IPS-18c (cell line): Measurements from ENCODE around the gene UBAP1L.
"Not testable (repeated sequence)": the region's sequence is repeated elsewhere in the genome, so short reads cannot be mapped to it uniquely, and the experiment has no call there.

Experiments used
- H3K4me3 ChIP-seq: 2 replicates; pipeline ENCODE4 v1.7.0; 2013; ENCODE audit warnings: low read depth, mild to moderate bottlenecking, low read length, moderate library complexity; ENCODE audit not compliant: insufficient read depth
- H3K9me3 ChIP-seq: one replicate; pipeline ENCODE4 v1.6.1; 2013; ENCODE audit warnings: mild to moderate bottlenecking, low read length, moderate library complexity; ENCODE audit not compliant: control insufficient read depth, insufficient read depth

The UBAP1L gene

DNA sequence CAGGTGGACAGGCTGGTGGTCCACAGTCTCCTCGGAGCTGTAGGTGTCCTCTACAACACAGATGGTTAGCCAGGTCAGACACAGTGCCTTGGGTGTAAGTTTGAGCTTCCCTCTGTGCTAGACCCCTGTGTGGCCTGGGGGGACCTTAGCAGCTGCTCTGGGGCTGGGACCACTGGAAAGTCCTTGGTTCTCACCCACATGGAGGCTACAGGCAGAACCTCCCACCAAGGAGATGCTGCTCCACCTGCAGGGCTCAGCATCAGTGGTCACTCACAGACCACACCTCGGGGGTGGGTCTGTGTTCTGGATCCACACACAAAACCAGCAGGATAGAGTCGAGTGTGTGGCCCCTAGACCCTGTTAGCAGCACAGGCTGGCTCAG, 55.6 kb downstream of the UBAP1L start:
- Histone ChIP-seq H3K9me3 (peaks cover 2% of the 10 kb centered on the region), H3K4me3 (no peak overlapping the region)

DNA sequence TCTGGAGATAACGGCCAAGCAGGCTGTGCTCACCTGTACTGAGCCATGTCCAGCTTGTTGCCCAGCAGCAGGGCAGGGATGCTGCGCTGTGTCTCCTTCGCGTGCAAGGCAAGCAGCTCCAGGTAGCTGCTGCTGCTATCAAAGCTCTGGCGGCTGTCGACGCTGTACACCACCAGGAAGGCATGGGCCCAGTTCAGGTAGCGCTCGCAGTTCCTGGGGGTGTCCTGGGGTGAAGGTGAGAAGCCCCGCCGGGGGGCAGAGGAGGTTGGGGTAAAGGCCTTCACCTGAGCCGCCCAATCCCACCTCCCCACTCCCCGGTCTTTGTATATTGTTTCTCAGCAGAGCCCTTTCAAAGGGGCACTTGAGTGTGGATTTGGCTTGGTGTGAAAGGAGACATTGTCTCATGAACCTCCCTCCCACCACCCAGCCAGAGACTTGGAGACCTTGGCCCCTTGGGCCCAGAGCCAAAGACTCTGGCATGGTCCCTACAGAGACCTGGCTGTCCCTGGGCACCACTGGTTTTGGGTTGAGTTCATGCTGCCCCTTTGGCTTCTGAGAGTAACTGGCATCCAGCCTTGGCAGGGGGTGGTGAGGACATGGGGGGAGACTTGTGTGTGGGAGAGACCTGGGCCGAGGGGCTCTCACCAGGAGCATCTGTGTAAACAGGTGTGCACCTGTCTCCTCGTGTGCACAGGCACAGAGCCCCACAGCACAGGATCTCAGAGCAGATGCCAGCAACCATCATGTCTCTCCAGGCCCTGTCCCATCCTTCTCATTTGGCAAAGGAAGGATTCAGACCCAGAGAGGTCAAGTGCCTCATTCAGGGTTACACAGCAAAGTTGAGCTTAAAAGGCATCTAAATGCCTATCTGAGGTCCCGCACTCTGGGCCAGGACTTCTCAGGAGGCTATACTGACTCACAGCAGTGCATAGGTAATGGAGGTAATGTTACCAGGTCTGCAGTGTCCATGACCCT, 56.3 kb downstream of the UBAP1L start:
- Histone ChIP-seq H3K4me3 (no peak overlapping the region), H3K9me3 (peaks cover 2% of the 10 kb centered on the region)

DNA sequence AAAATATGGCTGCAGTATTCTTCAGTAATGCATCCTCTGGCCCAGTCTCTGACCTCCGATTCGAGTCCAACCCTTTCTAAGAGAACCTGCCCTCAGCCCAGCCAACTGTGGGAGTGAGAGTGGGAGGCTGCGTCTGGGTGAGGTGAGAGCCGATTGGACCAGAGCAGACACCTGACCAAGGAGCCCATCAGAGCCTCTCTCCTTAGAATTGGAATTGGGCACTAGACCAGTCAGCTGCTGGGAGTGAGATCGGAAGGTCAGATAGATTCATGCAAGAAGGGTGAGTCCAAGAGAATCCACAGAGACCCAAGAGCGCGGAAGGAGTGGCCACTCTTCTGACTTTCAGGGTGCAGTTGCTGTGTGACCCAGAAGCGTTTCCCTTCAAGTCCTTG, 57.5 kb downstream of the UBAP1L start:
- peaks cover 2% of the 10 kb centered on the region for H3K9me3 ChIP-seq
- H3K4me3 ChIP-seq: no peak overlapping the region

DNA sequence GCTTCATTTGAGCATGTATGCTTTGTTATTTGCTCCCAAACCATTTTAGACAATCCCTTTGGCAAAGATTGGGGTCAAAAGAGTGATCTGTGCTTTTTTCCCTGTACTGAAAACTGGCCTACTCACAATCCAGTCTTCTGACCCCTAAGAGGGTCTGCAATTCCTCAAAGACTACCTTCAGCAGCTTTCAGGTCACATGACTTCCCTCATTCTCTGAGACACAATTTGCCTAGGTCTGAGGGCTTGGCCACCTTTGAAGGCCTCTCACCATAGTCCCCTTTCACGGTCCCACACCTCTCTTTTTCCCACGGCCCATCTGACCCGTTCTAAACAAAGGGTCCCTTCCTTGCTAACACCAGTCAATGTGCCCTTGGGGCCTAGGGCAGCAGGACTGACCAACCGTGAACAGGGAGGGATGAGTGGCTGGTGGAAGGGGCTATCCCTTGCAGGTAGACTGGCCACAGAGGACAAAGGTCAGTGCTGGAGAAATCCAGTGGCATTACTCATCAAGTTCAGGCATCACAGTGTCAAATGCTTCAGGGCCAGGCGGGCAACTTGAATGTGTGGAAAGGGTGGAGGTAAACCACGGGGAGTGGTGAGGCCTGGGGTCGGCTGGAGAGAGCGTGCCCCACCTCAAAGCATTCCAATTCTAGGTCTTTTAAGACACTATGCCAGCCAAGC, 58.0 kb downstream of the UBAP1L start:
- H3K4me3 ChIP-seq: no peak overlapping the region

DNA sequence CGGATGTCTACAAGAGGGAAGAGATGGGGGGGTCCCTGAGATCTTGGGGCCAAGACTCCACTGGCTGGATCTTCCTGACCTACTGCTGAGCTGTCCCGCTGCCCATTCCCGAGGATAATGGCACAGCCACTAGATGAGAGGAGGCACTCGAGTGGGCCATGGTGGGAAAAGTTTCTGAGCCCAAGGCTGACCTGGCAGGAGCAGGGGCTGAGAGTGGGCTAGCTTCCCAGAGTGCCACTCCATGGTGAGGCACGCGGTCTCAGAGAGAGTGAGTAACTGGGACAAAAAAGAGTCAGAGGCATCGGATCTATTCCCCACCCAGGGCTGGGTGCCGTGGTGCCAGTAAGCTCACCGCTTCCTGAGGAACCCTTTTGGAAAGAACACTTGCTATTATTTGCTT, 58.9 kb downstream of the UBAP1L start:
- Histone ChIP-seq H3K9me3 (peaks cover 2% of the 10 kb centered on the region), H3K4me3 (no peak overlapping the region)

More for the DNA sequence above, 58.0 kb downstream of the UBAP1L start:
- H3K9me3 ChIP-seq: peaks cover 2% of the 10 kb centered on the region

DNA sequence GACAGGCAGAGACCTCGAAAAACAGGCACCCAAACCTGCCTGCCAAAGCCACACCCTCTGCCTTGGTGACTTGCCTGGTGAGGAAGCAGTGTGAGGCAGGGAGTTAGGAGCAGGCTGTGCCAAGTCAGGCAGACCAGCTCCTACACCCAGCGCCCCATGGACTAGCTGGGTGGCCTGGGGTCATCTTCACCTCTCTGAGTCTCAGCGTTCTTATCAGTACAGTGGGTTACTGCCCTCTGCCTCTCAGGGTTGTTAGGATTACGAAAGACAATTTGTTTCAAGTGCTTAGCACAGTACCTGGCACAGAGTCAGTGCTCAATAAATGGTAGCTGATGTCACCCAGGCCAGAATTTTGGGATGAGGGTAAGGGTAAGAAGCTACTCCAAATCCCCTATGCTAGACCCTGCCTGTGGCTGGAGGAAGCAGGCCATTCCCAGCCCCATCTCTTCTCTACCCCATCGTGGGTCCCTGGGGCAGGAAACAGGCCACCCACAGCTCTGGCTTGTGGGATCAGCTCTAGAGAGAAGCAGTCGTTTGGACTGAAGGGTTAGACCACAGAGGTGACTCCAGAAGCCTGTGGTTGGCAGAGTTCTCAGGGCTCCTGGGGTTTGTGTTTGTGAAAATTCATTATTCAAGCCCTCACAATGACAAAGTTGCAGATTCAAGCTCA, 59.7 kb downstream of the UBAP1L start:
- Histone ChIP-seq H3K9me3 (peaks cover 2% of the 10 kb centered on the region), H3K4me3 (no peak overlapping the region)

DNA sequence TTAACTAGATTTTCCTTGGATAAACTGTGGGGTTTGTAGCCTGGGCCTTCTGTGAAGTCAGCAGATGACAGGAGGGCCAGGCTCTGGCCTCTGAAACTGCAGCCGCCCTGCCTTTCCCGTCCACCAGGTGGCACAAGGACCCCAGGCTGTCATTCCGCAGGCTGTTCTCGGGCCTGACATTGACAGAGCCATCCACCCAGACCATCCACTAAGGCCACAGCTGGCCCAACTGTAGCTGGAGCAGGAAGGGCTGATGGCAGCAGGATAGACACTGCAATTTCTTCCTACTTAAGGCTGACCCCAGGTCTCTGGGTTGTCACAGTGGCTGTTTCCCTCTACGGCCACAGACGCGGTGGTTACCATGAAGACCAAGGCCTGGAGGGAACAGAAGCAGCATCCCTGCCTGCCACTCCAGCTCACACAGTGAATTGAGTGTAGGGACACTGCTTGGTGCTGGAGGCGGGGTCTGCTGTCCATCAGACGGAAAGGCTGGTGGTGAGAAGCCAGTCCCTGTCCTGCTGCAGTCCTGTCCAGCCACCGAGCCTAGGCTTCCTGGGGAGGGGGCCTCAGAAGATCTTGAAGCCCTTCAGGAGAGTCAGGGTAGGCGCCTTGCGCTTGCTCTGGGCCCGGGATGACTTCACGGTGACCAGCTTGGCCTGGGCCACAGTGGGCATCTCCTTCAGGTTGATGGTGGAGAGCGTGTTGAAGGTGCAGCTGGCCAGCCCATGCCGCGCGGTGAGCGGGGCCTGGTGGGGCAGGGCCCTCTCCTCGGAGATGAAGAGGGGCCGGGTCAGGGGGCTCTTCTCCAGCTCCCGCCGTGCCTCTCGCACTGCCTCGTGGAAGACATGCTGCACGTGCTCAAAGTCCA, 60.4 kb downstream of the UBAP1L start:
- H3K4me3 ChIP-seq: no peak overlapping the region
- peaks cover 2% of the 10 kb centered on the region for H3K9me3 ChIP-seq

DNA sequence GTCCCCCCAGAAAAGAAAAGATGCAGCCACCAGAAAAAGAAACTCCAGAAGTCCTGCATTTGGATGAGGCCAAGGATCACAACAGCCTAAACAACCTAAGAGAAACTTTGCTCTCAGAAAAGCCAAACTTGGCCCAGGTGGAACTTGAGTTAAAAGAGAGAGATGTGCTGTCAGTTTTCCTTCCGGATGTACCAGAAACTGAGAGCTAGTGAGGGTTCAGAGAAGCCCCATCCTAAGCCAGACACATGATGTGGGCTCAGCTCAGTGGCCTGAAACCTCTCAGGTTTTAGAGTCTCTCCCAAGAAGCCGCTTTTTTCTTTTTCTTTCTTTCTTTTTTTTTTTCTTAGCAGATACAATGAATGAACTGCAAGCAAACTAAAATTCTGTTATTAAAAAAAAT, 62.0 kb downstream of the UBAP1L start:
- peaks cover 2% of the 10 kb centered on the region for H3K9me3 ChIP-seq

DNA sequence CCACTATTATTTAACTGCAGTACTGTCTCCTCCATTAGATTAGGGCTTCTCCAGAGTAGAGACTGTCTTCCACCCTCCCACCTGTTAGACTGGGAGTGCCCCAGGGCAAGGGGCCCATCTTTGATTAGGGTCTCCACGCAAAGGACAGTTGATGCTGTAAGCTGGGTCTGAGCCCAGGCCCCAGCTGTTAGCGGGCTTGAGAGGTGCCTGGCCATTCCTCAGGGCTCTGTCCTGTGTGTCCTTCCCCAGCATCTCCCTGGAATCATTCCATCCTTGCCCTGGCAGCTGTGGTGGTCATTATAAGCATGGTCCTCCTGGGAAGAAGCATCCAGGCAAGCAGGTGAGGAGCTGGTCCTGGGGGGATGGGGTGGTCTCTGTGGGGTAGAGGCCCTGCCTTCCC, 63.7 kb downstream of the UBAP1L start:
- no peaks in the 10 kb centered on the region for H3K9me3 ChIP-seq
- H3K4me3 ChIP-seq: no peak overlapping the region

More for the DNA sequence above, 62.0 kb downstream of the UBAP1L start:
- H3K4me3 ChIP-seq: no peak overlapping the region

DNA sequence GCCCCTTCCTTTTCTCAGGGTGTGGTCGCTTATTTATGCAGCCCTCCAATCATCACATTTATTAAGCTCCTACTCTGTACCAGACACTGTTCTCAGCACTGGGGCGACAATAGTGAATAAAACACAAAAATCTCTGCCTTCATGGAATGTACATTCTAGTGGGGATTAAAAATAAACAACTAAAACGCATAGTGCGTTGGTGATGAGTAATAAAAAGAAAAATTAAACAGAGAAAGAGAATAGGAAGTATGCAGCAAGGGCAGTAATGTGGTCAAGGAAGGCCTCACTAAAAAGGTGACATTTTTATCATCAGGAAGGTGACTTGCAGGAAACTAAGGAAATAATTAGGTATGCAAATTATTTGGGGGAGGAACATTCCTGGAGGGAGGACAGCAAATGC, 64.7 kb downstream of the UBAP1L start:
- no peak overlapping the region for H3K4me3 ChIP-seq

DNA sequence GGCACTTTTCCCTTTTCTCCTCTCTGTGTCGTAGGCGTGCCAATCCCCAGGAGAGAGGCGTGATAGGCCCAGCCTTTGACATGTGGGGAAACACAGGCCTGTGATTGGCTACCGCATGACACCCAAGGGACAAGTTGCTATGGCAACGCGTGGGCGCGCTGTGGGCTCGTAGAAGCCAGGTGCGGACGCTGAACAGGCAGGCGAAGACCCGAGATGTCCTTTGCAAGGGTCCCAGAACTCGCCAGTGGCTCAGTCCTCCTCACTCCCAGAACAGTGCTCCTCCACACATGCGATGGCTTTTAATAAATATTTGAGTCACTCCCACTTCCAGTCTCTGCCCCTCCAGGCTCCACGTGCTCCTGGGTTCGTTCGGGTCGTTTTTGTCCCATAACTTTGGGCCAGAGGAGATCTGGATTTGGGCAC, 65.6 kb downstream of the UBAP1L start:
- peak overlapping the region; percentile 37 for H3K4me3 ChIP-seq
- no peaks in the 10 kb centered on the region for H3K9me3 ChIP-seq

More for the DNA sequence above, 64.7 kb downstream of the UBAP1L start:
- H3K9me3 ChIP-seq: no peaks in the 10 kb centered on the region

DNA sequence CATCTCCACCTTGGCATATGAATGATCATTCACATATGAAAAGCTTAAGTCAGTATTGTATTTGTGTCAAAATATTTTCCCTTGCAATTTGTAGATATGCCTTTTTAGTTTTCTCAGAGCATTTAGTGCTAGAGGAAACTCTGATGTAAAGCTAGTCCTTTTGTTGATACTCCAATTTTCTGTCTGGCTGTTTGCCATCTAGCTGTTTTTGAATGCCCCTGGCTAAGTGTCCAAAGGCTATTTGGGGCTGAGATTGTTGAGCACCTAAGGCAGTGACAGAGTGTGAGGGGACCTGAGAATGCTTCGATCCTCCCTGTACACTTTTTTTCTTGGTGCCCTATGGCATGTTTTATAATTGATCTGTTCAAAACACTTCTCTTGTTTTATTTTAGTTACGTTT, 66.8 kb downstream of the UBAP1L start:
- H3K4me3 ChIP-seq: no peak overlapping the region
- no peaks in the 10 kb centered on the region for H3K9me3 ChIP-seq

DNA sequence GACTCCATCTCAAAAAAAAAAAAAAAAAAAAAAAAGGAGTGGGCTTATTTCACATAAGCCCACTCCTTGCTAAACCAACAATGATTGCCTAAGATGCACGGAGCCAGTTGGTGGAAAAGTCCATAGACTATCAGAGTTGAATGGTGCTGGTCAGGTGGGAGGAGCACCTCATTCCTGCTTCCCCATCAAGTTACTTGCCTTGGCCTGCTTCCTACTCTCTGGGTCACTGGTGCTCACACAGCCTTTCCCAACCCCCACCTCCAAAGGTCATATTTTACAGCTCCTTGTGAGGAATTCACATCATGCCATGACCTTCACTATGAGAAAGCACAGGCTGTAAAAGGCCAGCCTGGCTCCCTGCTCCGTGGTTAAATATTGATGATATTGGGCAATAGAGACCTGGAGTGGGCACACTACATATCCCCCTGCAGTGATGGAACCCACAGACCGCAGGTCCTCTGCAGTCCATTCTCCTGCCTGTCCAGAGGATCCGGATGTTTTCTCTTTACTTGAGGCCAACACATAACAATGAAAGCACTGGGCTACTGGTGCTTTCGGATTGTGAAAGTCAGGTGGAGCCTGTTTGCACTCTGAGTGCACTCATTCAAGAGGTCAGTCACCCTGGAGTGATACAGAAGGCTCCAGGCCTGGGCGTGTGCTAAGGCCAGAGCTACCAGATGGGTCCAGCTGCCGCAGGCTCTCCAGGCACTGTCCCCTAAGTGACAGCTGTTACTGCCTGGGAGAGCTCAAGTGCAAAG, 70.1 kb downstream of the UBAP1L start, which contains the start of gene SLC51B:
Gene SLC51B, plus strand, starts transcription at position 664 of the 758 bp plus-strand sequence. CDS start 4,618 bp downstream, outside the sequence.
- no peaks in the 10 kb centered on the region for H3K9me3 ChIP-seq

DNA sequence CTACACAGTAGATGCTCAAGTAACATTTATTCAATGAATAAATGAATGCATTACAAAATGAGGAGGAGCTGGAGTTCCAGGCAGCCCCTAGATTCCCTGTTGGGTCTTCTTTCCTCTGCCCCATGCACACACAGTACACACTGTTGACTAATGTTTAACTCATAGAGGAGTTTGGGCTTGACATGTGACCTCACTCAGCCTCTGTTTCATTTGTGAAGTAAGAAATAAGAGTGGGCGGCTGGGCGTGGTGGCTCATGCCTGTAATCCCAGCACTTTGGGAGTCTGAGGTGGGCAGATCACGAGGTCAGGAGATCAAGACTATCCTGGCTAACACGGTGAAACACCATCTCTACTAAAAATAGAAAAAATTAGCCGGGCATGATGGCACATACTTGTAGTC, 70.8 kb downstream of the UBAP1L start:
- not testable (repeated sequence) for H3K4me3 ChIP-seq, H3K9me3 ChIP-seq

More for the DNA sequence above, 70.1 kb downstream of the UBAP1L start, which contains the start of gene SLC51B:
- no peak within 1 kb of the TSS for H3K4me3 ChIP-seq

DNA sequence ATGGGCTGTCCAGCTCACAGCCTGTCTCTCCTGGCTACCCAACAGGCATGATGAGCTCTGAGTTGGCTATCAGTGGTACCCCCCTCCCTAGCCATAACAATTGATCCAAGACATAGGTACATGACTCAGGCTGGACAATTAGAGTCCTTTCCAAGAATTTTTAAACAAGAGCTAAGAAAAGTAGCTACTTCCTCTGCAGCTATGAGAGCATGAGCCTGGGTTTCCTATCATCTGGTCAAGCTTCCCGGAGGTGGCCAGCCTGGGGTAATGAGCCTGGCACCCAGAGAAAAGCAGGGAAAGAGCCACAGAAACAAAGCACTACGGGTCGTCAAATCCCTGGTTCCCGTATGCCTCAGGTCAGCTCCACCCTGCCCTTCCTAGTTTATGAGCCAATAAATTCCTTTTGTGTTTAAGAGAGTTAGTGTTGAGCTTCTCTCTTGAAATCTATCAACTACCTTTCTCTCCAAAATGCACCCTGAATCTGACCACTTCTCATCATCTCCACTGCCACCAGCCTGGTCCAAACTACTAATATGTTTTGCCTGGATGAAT, 72.1 kb downstream of the UBAP1L start:
- no peaks in the 10 kb centered on the region for H3K9me3 ChIP-seq
- no peak overlapping the region for H3K4me3 ChIP-seq
